HG02840 (cell line): Measurements from ENCODE around the gene CLASP1.

Experiments
- ATAC-seq: cut with Tn5 transposase; IDR thresholded peaks from one replicate; pipeline ENCODE4 v1.9.1; 2021; ENCODE audit warnings: mild to moderate bottlenecking, moderate library complexity, moderate number of reproducible peaks; ENCODE audit not compliant: unreplicated experiment, low FRiP score

Gene CLASP1

DNA sequence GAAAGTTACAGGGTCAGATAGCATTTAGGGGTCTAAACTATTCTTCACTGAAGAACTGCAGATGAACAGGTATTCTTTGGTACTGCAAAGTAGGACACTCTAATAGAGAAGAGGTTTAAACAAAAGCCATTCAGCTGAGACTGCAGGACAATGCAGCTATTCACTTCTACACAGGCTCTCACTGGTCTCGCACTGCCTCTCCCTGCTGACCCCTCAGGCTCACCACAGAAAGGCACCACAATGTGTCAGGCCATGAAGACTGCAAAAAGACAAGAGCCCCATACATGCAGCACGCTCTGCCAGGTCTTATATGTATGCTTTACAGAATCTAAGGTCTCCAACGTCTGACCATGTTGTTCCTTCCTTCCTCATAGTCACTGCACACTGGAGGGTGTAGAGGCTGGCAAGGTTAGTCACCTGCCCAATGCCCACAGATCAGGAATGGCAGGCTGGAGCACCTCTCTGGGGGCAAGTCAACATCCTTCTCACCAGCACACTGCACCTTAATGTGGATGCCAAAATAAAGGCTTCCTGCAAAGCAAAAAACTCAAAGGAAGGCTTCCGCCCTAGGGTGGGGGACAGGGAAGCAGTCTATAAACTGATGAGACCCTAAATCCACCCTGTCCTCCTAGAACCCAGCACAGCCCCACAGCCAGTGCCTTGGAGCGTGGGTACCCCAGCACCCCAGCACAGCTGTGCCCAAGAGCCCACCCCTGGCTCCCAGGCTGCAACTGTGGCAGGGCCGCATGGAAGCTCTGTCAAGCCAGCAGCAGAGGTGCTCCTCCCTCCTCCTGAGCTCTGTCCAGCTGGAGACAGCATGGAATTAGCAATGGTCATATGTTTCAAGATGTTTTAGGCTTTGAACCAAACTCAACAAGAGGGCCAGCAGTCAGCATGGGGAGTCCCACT is 129.3 kb downstream of the CLASP1 start:
- ATAC-seq, result no peak

DNA sequence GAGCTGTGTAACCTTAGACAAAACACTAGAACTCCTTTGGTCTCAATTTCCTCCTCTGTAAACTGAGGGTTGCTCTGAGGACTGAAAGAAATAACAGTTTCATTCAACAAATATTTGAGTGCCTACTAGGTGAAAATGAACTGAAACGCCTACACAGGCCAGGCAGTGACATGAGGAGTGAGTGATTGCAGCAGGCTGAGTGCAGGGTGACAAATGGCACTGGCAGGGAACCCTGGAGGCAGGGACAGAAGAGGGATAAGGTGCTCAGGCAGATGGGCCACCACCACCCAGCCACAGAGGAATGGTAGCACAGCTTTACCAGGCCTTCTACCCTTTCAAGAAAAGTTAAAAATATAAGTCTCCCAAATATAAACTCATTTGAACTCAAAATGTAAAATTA is 130.1 kb downstream of the CLASP1 start:
- ATAC-seq, result no peak

DNA sequence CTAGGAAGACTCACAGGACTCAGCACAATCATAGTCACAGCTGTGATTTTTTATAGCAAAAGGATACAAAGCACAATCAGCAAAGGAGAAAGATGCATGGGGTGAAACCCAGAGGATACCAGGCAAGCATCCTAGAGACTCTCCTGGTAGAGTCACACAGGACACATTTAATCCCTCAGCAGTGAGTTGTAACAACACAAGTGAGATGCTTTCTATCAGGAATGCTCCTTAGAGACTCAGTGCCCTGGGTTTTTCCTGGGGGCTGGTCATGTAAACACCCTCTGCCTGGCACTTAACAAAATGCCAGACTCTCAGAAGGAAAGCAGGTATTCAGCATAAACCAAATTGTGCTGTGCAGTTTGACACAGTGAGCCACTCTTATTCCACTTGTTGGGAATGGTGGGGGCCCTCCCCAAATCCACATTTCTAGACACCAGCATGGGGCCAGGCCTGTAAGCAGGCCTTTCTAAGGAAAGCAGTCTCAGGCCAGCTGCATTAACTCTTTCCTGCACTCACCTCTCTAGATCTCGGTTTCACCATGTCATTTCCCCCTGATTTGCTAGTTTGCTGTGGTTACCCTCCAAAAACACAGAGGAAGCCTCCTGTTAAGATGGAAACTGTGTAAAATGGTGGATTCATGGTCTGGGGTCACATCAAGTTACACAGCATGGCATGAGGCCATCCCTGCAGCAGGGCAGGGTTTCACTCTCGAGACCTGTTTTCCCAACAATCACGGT is 135.5 kb downstream of the CLASP1 start:
- ATAC-seq, result no peak

DNA sequence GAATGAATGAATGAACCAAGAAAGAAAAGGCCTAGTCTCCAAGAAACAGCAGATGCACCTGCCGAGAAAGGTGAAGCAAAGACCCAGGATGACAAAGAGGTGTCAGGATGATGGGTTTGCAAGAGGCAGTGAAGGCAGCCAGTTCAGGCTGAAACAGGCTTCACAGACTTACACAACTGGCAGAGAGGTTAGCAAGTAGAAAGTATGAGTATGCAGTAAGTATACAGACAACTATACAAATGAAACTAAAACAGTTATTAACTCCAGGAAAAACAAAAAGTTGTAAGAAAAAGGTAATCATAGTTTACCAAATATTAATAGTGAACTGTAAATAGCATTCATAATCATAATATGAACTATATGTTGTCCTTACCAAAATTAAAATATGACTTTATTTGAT is 138.4 kb downstream of the CLASP1 start:
- no peak for ATAC-seq

- no peak for ATAC-seq
Measured at GRCh38 chr2:121506621-121507020, 142.6 kb downstream of the CLASP1 start.

GRCh38 chr2:121505986-121506586 is 143.2 kb downstream of the CLASP1 start:
- ATAC-seq, result no peak

DNA sequence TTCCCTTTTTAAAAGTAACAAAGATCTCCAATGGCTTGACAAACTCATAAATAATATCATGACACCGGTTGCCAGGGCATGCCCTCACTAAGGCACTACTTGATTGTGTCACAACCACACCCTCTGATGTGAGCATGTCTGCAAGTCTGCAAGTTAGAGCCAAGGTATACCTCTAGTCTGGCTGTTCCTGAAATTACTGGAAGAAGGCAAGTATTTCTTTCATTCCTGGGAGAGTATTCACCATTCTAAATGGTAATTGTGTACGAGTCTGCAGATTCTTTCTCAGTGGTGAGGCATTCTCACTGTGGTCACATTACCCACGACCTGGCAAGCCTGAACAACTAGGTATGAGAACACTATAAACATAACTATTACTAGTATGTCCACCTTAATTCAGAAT is 144.3 kb downstream of the CLASP1 start:
- no peak for ATAC-seq

- ATAC-seq, result no peak
Measured at GRCh38 chr2:121504316-121504715, 144.9 kb downstream of the CLASP1 start.

- ATAC-seq, result no peak
Measured at GRCh38 chr2:121502781-121503180, 146.5 kb downstream of the CLASP1 start.

DNA sequence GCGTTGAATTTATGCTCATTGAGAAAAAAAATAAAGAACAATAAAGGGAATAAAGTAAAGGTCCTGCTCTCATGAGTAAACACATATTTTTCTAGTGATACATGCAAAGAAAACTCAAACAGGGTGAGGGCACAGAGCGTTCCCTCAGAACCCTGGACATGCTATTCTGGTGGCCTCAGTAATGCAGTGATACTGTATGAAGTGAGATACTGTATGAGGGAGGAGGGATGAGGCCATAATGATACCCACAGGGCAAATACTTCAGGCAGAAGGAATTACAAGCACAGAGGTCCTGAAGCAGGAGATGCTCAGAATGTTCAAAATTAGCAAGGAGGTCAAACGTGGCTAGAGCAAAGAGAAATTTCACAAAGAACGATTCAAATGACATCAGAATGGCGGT is 147.0 kb downstream of the CLASP1 start:
- no peak for ATAC-seq

- no peak for ATAC-seq
Measured at GRCh38 chr2:121501554-121501953, 147.7 kb downstream of the CLASP1 start.

DNA sequence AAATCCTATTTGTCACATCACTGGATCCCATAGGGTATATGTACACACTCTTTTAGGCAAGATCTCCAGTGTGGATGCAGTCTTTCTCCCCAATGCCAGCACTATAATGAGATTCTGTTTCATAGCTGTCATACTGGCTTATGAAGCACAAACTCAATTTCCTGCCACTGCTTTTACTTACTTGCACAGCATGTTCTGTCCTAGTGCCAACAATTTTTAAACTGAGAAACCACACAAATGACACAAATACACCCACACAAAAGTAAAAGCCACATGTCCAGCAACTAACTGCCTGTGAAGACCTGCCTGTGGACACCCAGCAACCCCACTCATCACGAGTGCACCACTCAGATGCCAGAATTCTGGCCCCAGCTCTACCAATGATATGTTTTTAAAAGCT is 148.2 kb downstream of the CLASP1 start:
- no peak for ATAC-seq

- ATAC-seq, result no peak
Measured at GRCh38 chr2:121498731-121499130, 150.5 kb downstream of the CLASP1 start.

DNA sequence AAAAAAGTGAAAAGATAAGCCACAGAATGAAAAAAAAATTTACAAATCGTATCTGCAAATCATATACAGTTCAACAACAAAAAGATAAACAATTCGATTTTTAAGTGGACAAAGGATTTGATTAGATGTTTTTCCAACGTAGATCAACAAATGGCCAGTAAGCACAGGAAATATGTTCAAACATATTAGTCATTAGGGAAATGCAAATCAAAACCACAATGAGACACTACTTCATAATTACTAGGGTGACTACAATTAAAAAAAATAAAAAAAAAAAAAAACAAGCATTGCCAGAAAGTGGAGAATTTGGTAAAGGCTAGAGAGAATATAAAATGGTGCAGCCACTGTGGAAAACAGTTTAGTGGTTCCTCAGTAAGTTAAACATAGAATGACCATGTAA is 156.9 kb downstream of the CLASP1 start:
- no peak for ATAC-seq

- ATAC-seq, result no peak
Measured at GRCh38 chr2:121491518-121491917, 157.7 kb downstream of the CLASP1 start.

- ATAC-seq, result no peak
Measured at GRCh38 chr2:121490584-121491133, 158.6 kb downstream of the CLASP1 start.

GRCh38 chr2:121489911-121490583 is 159.2 kb downstream of the CLASP1 start:
- ATAC-seq, result no peak

- no peak for ATAC-seq
Measured at GRCh38 chr2:121489284-121489683, 160.0 kb downstream of the CLASP1 start.

DNA sequence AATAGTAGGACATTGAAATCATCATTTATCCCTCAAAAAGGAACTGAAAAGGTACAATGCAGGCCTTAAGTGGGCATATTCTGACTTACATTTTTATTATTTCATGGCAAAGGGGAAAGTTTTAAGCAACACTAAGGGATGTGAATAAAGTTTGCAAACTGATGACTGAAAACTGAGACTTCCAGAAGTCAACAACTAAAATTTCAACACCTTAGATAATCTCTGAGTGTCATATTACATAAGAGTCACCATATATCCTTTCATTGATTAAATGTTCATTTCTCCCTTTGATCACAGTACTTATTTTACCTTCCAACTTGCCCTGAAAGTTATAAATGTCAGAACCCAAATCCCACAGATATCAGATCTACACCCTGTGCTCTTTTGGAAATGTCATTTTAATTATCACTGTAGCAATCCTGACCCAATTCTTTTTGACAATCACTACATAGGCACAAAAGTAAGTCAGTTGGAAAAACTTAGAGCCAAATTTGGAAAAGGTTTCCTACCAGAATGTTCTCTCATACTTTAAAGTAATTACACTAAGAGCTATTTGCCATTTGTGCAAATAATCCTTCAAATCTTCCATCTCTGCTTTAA is 163.0 kb downstream of the CLASP1 start:
- no peak for ATAC-seq

GRCh38 chr2:121485039-121485438 is 164.2 kb downstream of the CLASP1 start:
- no peak for ATAC-seq
